Measurements from ENCODE around the gene PRKN.

PRKN gene

DNA sequence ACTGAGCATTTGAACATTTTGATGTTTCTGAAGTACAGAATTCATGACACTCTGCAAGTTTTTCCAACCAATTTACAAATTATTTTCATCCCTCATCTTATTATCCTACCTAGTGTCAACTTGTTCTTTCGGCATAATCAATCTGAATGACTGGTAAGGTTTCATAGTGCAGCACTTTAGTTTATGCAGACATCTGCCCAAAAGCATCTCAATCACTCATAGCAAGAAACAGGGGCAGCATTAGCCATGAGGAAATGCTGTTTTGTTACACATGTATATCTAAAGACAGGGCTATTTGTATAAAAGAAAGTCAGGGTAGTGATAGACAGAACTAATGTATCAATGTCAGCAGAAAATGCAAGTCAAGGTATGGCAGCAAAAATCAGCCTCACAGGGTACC, 1075.6 kb downstream of the PRKN start:
- DNase-seq (ENCODE audit: low read depth), result no peak

DNA sequence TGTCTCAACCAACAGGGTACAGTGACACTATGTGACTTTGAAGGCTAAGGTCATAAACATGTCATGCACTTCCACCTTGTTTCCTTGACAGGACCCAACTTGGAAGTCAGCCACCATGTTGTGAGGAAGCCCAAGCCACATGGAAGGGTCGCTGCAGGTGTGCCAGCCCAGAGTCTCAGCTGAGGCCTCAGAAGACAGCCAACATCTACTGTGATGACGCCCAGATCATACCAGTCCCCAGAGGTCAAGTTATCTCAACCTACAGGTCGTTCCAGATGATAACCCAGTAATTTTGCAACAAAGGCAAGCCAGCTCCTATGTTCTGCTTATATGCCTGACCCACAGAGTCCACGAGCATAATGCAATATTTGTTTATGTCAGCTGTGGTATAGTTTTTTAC, 1077.7 kb downstream of the PRKN start:
- DNase-seq (ENCODE audit: low read depth), result no peak

DNA sequence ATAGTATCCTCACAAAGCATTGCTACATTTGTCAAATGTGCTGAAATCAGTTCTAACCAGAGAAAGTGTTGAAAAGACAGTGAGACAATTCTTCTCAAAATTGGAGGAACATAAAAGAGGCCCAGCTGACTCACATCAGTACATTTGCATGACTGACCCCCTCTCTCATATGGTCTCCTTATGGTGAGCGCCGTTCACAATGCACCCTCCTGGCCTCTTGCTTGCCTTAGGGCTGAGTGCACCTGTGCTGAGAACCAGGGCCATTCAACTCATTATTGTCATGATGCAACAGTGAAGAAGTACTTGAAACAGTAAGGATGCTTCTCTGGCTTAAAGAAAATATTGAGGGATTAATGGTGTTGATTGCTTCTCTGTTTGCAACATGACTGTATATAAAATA, 1078.5 kb downstream of the PRKN start:
- DNase-seq (ENCODE audit: low read depth), result no peak

DNA sequence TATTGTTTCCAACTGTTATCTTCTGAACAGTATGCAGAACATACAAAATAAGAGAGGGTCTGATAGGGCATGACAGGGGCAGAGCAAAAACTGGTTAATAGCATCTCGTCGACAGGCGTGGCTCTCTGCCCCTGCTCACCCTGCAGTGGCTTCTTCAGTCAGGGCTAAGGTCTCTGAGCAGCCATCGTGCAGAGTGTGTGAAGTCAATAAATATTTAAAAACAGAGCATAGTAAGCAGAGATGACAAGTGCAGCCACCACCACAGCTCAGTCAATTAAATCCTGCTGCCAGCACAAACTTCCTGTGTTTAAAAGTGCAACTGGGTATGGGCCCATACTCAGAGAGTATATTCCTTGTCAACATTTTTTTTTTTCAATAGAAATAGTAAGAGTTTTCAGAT, 1080.3 kb downstream of the PRKN start:
- no peak for DNase-seq (ENCODE audit: low read depth)

DNA sequence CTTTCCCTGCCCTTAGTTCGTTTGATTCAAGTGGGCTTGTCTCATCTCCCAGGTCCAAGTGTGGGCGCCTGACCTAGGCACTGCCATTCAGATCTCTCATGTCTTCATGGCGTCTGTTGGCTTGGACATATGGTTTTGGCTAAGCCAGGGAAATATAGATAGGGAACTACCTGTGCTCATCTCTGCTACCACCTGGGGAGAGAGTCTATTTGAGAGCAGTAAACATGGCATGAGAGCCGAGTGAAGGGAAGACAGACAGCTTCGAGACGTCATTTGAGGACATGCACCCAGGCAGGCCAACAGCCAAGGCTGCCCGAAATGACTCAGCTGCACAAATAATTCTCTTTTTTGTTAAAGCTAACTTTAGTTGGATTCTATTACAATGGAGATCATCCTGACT, 1083.0 kb downstream of the PRKN start:
- no peak for DNase-seq (ENCODE audit: low read depth)

DNA sequence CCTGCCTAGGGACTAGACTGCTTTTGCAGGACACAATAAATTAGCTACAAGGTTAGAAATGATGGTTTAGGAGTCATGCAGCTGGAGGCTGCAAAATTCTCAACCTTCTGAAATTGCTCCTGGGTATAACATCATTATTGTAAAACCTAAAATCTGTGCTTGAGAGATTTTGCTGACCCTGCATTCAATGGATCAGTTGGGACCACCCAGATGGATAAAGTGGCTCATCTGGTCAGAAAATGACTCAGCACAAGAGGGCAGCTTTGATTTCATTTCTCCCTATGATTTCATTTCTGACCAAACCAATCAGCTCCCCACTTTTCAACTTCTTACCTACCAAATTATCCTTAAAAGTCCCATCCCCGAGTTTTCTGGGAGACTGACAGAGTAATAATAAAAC, 1086.4 kb downstream of the PRKN start:
- DNase-seq (ENCODE audit: low read depth), result no peak

DNA sequence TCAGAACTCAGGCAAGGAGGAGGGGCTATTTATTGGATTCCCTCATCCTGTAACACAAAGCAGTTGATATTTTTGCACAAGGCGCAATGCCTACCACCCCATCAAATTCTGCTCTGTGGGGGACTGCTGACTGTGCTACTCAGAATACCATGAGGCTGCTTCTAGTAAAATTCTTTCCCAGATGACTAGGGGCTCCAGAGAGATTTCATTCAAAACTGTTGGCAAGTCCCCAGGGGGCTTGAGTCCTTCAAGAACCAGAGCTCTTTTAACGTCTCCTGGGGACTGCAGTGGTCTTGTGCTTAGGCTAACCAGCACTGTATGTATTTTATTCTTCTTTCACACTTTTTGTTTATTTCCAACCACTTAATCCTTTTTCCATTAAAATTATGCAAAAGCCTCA, 1087.8 kb downstream of the PRKN start:
- no peak for DNase-seq (ENCODE audit: low read depth)

DNA sequence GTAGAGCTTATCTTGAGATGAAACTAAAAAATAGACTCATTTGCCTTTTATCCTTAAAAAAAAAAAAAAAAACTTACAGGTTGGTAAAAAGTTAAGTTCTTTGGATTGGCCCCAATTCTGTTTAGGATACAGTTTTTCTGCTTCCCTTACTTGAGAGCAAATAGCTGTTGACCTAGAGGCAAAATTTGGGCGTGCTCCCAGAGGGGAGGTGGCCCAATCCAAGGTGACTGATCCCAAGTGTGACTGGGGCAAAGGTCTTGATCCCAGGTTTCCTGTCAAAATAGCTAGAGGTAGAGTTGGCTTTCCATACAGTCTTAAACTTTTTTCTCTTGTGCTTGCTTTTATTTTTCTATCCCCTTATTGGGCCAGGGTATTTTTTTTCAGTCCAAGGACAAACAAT, 1089.9 kb downstream of the PRKN start:
- DNase-seq (ENCODE audit: low read depth), result no peak

DNA sequence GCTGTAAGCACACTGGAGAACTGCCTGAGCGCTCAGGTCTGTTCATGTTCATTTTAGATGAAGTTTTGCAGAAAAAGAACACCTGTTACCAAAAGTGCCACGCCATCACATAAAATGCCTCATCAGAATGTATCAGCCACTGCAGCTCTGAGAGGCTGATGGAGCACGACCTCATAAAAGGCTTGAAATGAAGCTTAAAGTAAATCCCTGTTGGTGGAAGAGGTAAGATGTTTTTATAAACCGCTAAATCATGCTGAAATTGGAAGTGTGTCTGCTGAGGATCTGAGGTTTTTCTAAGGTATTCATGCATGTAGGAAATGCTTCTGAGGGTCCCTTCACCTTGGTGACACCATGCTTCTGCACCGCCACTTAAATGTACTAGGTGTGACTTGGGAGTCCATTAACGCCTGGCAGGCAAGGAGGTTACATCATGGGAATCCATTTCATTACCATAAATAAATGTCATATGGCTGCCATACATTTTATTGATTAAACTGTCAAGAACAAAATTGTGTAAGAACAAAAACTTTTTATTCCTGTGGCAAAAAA, 1090.6 kb downstream of the PRKN start:
- DNase-seq (ENCODE audit: low read depth), result no peak

DNA sequence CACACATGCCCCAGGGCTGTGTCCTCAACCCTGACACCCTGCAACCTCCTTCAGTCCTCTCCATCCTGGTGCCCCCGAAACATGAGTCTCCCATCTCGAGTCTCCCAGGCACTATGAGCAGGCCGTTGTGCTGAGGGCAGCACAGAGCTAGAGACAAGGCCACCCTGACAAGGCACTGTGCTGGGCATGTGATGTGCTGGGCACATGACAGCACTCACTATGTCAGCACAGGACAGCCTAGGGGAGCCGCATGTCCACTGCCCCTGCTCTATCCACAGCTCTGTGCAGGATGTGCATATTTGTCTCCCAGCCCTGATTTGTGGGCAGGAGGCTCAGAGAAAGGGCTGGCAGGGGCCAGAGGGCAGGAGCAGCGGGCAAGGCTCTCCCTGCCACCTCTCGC, 1091.6 kb downstream of the PRKN start:
- no peak for DNase-seq (ENCODE audit: low read depth)

DNA sequence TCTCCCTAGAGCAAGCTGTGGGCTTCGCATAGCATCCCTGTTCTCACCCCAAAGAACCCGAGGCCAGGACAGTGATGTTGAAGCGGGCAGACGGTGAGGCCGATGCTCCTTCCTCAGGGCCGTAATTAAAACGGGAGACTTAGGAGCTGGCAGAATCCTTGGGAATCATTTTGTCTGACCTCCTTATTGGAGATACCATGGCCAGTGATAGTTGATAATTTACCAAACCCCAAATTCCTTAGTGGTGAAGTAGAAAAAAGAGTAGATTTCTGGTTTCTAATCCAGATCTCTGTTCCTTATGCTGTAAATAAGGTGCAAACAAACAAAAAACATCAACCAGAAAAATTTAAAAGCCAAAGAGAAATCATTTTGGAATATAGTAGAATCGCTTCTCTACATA, 1092.7 kb downstream of the PRKN start:
- no peak for DNase-seq (ENCODE audit: low read depth)

DNA sequence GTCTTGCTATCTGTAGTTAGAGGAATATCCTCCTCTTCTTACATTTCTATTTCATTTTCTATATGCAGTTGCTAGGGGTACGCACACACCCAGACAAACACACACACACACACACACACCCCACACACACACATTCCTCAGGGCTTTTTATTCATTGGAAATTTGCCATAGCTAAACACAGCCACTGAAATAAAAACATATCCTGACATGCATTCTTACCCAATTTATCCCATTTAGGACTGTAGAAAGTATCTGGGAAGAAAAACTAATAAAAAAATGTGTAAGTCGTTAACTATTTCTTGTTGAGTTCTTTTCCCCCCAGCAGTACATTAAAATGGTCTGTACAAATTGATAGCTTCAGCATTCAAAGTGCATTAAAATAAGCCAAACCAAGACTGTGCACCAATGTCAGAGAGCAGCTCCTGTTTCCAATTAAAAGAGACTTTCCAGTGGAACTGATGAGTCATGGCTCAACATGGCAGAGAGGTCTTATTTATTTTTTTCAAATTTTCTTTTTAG, 1095.8 kb downstream of the PRKN start:
- no peak for DNase-seq (ENCODE audit: low read depth)

DNA sequence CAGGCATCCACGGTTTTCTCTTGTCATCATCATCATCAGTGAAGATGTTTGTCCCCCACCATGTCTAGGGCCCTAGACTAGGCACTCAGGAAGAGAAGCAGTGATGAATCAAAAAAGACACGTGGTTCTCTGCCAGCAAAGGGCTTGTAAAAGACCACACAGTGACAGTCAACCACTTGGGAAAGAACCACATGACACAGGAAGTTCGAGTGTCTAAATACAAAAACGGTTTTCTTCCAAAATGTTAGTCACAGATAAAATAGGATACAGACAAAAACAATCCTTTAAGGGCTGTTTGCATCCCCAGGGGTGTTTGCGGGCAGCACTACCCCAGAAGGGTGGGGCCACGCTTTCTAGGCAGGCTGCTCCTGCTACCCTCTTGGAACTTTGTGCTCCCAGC, 1096.9 kb downstream of the PRKN start:
- no peak for DNase-seq (ENCODE audit: low read depth)

DNA sequence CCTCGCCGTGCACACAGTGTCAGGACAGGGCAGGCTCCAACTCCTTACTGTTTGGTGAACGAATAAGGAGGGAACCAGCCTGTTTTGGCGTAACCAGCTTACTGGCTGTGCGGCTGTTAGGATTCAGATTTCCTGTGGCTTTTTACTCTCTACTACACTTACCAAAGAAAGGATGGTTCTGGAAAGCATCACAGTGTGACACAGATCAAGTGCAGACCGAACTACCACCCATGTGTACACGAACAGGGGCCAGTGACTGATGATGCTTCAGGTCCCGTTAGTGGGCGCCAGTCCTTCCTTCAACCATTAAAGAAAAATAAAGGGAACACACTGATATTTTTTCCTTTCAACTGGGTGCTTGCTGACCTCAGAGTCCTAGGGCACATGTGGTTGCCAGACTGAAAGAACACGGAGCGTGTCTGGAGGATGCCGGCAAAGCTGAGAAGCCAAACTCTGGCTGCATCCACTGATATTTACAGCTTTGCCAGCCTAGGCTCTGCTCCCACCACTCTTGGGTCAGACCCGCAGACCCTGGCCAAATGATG, 1101.4 kb downstream of the PRKN start:
- no peak for DNase-seq (ENCODE audit: low read depth)

DNA sequence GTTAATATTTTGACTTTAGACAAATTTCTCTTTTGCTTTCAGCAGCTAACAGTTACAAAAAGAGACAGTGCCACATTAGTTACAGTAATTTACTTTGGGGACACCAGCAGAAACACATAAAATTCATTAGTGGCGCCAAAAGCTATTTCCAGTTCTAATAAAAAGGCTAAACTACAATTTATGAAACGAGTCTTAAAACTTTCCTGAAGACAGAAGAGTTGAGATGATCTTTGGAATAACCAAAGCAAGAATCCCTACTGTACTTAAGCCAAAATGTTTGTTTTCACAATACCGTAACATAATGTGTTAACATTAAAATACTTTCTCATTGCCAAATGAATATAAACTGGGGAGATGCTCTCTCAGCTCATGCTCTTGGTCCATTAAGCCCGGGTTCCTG, 1103.5 kb downstream of the PRKN start:
- no peak for DNase-seq (ENCODE audit: low read depth)

DNA sequence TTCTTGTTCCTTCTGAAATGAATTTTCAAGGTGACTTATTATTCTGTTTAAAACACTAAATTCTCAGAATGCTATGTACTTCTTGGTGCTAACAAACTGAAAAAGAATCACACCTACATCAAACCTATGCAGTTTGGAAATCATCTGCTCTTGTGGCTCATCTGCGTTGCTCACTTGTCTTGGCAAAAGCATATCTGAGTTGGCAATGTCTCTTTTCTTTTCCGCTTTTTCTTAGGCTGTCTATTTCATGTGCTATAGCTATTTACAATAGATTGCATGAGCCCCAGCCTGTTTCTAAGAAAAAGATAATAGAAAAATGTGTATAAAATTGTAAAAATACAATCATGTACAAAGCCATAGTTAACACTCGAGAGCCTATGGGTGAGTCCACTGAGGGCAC, 1104.8 kb downstream of the PRKN start:
- no peak for DNase-seq (ENCODE audit: low read depth)

DNA sequence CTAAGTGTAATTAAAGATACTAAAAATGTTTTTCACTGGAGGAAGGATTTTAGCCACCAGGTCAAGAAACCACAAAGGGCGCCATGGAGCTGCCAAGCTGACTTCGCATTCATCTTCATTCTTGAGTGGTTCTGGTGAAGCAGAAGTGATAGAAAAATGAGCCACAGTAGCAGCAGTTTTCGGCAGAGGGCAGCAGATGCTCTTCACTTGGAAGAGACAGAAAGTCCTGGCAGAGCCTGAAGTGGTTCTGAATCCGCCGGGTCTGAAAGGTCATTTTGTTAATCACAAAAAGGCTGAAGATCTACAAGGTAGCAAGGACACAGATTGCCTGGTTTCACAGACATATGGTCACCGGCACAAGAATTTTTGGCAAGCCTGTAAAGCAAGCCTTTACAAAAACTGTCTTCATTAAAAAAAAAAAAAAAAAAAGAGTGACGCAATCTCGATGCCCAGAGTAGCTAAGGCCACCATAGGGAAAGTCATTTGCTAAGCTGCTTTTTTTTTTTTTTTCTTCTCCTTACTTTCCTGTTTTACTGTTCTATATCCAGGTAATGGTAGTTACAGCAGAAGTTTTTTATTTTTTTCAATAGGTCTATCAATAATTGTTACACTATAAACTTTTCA, 1108.6 kb downstream of the PRKN start:
- no peak for DNase-seq (ENCODE audit: low read depth)

DNA sequence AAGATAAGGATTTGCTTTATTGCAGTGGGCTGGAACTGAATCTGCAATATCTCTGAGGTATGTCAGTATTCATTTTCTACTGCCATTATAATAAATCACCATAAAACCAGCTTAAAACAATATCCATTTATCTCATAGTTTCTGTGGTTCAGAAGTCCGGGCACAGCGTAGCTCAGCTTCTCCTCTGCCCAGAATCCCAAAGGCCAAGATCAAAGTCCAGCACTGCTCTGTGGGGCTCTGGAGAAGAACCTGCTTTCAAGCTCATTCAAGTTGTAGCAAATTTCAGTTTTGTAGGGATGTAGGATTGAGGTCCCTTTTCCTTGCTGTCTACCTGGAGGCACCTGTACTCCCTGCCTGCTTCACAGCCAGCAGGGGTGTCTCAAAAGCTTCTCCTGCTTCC, 1113.9 kb downstream of the PRKN start:
- DNase-seq (ENCODE audit: low read depth), result no peak

DNA sequence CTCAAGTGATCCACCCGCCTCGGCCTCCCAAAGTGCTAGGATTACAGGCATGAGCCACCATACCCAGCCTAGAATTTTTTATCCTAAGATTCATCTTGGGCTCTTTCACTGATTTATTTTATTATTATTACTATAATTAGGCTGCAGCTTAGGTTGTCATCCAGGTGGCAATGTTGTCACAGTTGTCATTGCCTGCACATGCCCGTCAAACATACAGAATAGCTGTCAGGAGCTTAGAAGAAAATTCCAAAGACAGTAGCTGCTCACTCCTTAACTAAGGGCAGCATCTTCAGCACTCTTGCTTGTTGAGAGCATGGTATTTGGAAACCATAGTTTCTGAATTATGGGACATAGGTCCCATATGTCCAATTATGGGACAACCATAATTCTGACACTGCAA, 1118.8 kb downstream of the PRKN start:
- DNase-seq (ENCODE audit: low read depth), result no peak

DNA sequence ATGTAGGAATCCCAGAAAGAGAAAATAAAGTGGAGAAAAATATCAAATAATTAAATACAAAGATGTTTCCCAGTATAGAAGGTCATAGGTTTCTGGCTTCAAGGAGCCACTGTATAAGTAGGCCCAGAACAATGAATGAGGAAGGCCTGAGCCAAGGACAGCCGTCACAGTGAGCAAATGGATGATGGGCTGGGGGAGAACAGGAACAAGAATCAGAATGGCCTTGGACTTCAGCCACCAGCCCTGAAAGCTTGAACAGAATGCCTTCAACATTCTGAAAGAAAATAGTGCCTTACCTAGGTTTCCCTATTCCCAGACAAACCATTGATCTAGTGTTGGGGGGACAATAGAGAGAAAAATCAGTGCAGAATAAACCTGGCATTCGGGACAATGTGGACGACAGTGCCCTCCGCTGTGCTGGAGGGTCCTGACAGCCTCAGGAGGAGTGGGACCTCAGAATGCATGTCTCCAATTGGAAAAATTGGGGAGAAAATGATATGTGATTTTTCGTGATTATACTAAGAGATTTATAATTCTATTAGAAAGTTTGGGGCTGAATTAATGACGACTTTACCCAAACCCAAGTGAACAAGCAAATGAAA, 1119.8 kb downstream of the PRKN start:
- DNase-seq (ENCODE audit: low read depth), result no peak

DNA sequence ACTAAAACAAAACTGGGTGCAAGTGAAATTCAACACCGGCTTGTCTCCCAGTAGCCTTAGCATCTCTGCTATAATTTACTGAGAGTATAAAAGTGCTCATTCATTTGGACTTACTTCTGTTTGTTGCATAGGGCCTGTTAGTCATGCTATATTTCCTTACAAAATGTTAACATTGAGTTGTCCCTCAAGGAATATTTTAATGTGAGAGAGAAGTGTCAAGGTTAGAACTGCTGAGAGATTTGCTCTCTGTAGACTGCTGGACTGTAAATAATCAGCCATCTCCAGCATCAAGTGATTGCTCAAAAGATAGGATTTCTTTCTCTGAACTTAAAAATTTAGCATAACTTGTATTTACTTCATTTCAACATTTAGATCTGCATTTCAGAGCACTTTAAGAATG, 1125.2 kb downstream of the PRKN start:
- no peak for DNase-seq (ENCODE audit: low read depth)

DNA sequence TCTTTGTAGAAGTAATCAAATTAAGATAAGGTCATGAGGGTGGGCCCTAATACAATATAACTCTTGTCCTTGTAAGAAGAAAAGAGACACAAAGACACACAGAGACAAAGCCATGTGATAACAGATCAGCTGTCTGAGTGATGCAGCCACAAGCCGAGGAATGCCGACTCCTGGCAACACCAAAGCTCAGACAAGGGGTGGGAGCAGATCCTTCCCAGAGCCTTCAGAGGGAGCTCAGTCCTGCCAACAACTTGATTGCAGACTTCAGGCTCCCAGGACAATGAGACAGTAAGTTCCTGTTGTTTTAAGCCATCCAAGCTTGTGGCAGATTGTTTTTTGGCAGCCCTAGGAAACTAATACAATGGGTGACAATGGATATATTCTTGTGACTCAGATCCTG, 1128.7 kb downstream of the PRKN start:
- DNase-seq (ENCODE audit: low read depth), result no peak

DNA sequence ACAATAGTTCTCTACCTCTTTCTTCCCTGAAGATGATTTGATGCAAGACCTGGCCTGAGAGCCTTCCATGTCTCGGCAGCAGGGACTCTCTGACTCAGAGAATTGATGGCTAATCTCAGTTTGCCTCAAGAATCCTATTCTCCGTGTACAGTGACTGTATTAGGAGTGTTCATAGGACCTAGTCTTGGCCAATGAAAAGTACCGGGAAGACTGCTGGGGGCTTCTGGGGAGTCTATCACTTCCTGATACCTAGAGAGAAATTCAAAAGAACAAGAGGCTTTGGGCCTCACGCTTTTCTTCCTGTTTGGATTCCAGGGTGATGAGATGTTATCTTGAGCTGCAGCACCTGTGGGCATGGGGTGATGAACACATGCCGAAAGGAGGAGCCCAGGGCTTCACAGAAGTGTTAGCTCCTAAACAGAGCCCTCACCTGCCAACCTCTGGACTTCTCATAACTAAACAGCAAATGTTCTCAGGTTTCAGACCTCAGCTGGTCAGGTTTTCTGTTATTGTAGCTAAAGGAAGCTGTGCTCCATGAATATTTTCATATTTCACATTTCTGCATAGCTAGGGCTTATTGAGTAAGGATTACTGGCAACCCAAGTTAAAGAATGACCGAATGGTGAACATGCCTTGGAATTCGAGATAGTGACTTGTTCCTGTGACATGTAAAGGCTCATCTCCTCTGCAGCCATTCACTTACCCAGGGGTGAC, 1130.6 kb downstream of the PRKN start:
- DNase-seq (ENCODE audit: low read depth), result no peak

All from stimulated activated CD8-positive, alpha-beta memory T cell treated with anti-CD3 and anti-CD28 coated beads, Interleukin-12 subunit alpha, Interleukin-12 subunit beta, amount 100 ng/mL, for 1 hour (primary cell).